Activated naive CD4-positive, alpha-beta T cell treated with Interleukin-2 at 50 U/mL for 16 hours (primary cell): ENCODE results near the gene SUN1.

ENCODE experiments used
- DNase-seq: peaks from one replicate; pipeline ENCODE4 v3.0.0-alpha.2; 2020

Gene SUN1

DNA sequence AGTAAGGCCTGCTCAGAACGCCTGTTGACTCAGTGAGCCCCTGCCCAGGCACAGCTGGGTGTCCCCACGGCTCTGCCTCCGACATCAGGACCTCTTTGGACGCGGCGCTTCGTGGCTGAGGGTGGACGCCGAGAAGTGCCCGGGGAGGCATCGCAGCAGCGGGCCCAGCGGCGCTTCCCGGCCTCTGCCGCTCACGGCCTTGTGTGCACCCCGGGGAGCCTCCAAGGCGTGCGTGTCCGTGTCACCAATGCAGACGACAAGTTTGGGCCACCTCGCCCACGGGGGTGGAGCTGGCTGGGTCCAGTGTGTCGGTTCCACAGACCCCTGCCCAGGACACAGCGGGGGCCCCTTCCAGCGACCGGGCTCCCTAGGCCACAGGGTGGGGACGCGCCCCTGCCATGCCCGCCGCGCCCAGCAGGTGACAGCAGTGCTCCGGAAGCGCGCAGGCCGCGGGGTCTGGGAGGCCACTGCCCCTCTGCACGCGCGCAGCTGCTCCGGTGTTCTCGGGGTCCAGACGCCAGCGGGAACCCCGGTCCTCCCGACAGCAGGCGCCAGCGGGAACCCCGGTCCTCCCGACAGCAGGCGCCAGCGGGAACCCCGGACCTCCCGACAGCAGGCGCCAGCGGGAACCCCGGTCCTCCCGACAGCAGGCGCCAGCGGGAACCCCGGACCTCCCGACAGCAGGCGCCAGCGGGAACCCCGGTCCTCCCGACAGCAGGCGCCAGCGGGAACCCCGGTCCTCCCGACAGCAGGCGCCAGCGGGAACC lies 76.5 kb downstream of the SUN1 start:
- peak; percentile 79 for DNase-seq

DNA sequence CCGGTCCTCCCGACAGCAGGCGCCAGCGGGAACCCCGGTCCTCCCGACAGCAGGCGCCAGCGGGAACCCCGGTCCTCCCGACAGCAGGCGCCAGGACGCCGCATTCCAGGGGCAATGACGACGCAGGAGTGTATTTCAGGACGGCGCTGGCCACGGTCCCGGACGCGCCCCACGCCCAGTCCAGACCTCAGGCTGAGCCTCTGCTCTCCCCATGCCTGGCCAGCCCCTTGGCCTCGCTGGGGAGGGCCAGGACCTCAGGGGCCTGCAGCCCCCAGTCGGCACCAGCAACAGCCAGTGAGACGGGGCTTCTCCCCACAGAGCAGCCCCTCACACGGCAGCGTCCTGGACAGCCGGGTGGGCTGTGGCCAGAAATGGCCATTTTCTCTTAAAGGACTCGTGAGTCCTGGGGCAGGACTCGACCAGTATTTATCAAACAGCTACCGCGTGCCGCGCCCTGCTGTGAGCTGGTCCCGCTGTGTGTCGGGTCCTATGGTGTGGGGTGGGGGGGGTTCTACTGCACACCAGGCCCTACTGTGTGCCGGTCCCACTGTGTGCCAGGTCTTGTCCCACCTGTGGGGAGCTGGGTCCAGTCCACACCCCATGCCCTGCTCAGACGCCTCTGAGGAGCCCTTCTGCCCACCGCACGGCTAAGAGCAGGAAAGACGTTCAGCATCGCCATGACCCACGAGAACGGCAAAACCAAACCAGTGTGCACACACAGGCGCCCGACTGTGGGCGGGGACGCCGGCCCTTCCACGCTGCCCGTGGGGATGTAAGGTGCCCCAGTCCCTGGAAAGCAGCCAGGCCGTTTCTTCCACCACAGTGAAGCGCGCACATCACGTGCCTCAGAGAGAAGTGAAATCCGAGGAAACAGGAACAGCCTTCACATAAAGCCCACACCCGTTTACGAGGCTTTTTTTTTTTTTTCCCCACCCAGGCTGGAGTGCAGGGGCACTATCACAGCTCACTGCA lies 77.4 kb downstream of the SUN1 start:
- DNase-seq = peak; percentile 28

DNA sequence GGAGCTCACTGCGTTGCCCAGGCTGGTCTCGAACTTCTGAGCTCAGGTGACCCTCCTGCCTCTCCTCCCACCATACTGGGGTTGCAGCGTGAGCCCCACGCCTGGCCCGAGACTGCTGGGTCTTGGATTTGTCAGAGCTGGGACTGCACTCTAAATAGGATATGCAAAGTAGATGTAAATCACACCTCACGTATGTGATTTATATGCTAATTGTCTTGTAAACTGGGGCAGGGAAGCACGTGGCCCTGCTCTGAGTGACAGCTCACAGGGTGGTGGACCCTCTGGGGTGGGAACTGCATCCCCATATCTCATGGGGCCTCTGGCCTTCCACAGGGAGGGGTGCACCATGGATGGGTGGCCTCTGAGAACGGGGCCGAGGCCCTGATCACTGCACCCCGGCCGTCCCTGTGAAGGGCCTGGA lies 78.2 kb downstream of the SUN1 start:
- peak; percentile 14 for DNase-seq

GRCh38 chr7:910931-911431 lies 78.7 kb downstream of the SUN1 start:
- no peak for DNase-seq

DNA sequence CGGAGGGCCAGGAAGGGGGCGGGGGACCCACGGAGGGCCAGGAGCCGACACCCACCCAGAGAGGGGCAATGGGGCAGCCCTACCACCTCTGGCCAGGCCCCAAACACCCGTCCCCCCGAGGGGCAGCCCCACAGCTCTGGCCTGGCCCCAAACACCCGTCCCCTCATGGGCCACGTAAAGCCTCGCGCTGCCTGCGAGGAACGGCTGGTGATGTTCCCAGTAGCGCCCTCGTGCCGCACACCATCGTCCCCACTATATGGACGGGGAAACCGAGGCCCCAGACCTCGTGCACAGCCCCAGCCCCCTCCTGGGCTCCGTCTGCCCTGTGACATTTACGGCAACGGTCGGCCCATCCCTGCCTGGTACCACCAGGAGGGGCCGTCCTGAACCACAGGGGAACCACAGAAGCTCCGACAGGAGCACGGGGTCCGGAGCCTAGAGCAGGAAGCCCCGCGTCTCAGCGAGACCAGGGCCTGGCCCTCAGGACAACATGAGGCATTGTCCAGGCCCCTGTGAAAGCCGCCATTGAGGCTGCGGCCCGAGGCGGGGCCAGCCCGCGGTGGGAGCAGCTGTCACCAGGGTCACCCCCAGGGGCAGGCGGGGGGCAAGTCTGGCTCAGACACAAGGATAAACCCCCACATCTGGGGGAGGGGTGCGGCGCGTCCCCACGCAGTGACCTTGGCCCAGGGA lies 79.7 kb downstream of the SUN1 start:
- no peak for DNase-seq

DNA sequence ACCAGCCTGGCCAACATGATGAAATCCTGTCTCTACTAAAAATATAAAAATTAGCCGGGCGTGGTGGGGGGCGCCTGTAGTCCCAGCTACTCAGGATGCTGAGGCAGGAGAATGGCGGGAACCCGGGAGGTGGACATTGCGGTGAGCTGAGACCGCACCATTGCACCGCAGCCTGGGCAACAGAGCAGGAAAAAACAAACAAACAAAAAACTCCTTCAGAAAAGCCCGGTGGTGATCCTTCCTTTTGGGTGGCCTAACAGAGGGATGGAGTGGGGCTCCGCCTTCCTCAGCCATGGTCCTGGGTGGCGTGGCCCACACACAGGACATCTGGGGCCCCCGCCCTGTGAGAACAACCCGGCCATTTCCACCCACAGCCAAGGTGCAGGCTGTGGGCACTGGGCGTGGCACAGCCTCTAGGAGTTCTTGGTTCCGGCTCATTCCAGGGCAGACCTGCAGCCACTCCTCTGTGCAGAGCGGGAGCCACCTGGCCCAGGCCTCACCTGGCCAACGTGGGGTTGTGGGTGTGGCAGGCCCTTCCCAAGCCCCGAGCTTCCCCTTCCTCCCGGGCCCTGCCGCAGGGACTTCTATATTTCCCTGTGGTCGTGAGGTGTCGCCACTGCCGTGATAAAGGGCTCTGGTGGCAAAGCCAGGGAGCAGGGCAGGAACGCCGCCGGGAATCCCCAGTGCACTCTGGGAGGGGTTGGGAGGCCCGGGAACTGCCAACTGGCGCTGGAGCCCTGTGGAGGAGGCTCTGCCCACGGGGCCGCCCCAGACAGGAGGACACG lies 81.7 kb downstream of the SUN1 start:
- DNase-seq = no peak

DNA sequence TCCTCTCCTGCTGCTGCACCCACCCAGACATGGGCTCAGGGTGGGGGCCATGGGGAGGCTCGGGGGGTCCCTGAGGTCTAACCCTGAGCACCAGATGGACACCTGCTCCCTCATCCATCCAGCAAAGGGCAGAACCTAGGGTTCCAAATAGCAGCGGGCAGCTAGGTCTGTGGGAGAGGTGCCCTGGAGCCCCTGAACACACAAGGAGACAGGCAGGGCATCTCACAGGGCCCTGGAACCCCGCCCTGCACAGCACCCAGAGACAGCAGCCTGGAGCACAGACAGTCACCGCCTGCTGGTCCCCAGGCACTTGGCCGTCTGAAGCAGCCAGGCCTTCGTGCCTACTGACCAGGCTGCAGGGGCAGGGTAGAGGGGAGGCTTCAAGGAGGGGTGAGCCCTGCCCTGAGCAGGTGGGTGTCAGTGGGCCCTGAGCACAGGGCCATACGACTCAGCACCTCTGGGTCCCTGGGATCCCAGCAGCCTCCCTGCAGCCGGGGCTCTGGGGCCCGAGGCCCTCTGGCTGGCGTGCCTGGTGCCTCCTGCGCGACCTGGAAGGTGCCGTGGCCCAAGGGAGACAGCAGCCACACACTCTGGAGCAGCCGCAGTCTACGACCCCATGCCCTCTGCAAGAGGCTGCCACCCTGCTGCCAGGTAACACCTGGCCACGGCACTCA lies 82.4 kb downstream of the SUN1 start:
- no peak for DNase-seq

DNA sequence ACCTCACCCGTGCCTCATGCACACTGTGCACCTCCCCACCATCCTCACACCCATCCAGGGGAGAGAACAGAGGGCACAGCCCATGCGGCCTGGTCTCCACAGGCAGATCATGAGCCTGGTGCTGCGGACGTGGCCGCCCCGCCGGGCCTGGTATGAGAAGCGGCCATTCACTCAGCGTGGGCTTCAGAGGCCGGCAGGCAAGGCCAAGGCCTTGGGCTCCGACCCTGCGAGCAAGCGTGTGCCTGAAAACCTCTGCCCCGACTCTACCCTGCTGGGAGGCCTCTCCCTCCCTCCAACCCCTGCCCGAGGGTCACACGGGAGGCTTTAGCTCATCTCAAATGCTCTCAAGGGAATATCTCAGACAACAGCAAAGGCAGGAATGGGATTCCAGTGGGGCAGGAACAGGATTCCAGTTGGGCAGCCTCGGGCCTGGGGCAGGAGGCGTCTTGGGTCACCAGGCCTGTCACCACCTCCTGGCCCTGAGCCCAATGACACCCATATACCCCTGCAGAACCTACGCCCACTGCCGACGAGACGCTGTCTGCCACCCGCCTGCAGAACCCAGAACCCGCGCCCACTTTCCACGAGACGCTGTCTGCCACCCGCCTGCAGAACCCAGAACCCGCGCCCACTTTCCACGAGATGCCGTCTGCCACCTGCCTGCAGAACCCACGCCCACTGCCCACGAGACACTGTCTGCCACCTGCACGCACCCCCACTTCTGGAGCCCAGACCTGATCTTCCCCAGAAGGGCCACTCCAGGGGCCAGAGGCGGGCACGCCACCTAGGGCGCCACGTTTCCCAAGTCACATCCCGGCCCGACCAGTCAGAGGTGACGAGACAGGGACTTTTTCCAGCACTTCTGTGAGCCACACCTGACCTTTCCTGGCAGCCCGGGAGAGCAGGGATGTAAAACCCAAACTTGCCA lies 83.3 kb downstream of the SUN1 start:
- DNase-seq = no peak

- DNase-seq = no peak
These were observed 84.1 kb downstream of the SUN1 start for GRCh38 chr7:916291-916941.

DNA sequence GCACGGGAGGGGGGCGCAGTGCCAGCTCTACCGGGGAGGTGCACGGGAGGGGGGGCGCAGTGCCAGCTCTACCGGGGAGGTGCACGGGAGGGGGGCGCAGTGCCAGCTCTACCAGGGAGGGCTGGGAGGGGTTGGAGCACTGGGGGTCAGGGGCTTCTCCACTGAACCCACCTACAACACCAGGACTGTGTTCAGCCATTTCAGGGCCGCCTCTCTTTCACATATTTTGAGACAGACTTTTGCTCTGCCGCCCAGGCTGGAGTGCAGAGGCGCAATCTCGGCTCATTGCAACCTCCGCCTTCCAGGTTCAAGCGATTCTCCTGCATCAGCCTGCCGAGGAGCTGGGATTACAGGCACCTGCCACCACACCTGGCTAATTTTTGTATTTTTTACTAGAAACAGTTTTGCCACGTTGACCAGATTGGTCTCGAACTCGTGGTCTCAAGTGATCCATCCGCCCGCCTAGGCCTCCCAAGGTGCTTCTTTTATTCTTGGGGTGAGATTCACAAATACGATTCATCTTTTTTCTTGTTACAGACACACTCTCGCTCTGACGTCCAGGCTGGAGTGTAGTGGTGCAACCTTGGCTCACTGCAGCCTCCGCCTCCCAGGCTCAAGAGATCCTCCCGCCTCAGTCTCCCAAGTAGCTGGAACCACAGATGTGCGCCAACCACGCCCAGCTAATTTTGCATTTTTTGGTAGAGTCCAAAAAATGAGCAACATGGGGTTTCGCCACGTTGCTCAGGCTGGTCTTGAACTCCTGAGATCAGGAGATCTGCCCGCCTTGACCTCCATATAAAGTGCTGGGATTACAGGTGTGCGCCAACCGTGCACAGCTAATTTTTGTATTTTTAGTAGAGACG lies 85.2 kb downstream of the SUN1 start:
- no peak for DNase-seq

GRCh38 chr7:918118-918425 lies 85.8 kb downstream of the SUN1 start:
- DNase-seq = no peak

DNA sequence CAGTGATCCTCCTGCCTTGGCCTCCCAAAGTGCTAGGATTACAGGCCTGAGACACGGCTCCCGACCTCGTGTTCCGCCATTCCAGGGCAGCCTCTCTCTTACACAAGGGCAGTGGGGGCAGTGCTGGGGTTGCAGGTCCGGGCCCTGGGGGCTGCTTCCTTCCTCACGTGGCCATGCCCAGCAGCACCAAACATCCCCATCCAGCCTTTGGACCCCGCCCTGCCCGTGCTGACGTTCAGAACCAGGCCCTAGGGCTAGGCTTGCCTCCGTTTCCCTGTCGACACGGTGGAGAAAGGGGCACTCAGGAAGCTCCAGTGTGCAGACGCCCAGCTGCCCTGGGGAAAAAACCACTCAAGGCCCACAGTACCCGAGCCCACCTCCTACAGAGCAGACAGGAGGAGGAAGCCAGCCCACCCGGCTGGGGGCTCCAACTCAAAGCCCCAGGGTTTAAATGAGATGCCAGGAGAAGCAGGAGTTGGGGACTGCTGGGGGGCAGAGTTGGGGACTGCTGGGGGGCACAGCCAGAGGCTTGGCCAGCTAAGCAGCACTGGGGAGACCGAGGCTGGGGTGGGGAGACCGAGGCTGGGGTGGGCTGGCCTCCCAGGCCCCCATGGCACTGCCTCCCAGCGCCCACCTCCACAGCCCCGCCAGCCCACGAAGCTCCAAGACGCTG lies 86.3 kb downstream of the SUN1 start:
- DNase-seq = no peak

DNA sequence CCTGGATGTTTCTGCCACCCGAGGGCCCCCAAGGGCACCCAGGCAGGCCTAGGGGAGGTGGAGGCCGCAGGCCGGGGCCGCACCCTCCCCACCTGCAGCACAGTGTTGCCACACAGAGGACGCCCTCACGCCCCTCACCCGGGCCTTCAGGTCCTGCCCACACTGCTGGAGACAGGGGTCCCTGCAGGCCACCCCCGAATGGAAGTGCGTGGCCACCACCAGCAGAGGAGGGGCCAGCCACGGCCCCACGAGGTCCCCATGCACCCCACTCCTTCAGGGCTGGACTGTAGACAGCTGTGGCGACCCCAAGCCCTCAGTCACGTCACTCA lies 86.8 kb downstream of the SUN1 start:
- peak; percentile 0 for DNase-seq

DNA sequence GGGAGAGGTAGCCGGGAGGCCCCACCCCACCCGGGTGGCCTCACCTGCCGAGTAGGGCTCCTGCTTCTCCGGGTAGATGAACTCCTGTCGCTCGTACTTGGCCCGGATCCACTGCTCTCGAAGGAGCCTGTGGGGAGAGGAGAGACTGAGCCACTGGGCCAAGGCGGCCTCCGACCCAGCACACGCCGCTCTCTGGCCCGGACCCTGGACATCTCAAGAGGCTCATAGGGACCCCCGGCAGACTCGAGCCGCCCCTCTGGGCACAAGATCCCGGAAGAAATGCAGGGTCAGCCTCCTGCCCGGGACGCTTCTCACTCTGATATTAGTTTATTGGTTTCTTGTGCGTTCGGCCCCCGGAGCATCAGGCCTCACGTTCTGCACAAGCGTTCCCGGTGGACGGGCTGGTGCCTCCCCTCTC lies 87.7 kb downstream of the SUN1 start:
- DNase-seq = peak; percentile 1

DNA sequence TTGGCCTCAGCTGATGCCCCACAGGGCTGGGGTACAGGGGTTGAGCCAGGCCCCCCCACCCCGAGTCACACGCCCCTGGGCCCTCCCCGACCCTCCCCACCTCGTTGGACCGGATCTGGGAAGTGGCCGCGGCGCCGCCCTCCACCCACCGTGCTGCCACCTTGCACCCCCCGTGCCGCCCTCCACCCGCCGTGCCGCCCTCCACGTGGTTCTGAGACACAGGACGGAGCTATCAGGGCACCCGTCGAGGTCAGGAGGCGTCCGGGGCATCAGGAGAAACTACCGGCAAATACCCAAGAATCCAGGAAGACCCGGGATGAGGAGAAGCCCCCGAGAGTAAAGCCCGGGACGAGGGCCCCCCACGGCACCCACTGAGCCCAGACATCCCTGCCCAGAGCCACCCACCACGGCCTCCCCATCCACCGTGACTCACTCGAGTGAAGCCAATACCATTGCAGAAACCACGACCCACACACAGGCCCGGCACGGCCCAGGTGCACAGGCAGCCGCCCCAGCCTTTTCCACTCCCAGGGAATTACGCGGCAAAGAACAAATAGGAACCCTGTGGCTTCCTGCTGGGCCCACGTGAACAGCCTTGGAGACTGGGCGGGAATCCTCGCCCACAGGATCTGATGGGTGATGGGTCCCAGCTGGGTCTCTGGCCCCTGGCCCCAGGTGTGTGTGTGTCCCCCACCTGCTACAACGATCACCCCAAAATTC lies 88.2 kb downstream of the SUN1 start:
- peak; percentile 49 for DNase-seq

- no peak for DNase-seq
These were observed 88.8 kb downstream of the SUN1 start for GRCh38 chr7:921071-921461.

DNA sequence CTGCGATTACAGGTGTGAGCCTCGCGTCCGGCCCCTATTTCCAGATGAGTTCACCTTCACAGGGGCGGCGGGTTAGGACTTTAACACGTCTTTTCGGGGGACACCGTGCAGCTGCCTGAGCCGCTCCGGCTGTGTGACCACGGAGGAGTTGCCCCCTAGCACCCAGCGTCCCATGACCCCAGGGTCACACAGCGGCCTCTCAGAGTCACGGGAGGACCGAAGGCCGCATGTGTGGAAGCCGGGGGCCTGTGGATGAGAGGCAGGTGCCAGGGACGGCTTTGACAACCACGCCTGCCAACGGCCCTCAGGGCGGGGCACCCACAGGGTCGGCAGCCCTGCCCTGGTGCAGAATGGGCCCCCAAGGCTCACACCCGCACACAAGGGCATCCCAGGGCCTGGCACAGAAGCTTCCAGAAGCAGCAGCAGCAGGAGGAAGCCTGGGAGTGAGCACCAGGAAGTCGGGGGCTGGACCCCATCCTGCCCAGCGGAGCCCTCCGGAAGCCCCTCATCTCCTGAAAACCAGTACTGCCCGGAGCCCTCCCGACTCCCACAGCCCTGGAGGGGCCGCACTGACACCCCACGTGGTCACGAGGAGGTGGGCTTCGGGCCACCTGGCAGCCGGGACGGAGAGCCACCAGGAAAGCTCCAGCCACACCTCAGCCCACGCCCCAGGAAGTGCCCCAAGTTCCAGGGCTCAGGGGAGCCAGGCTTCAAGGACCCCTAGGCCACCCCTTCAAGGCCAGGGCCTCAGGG lies 89.5 kb downstream of the SUN1 start:
- DNase-seq = no peak
